Bronchial epithelial cell (primary cell): ENCODE results near the gene MYADM. TPM values are rescaled to one million over a fixed set of nuclear protein-coding genes. Genes with fewer than 3 reads are reported as not detected.
"Not testable (repeated sequence)": the region's sequence is repeated elsewhere in the genome, so short reads cannot be mapped to it uniquely, and the experiment has no call there.

ENCODE experiments used
- DNase-seq: peaks from one replicate; pipeline ENCODE4 v3.0.0-alpha.2; 2010; ENCODE audit warnings: low read depth
- FAIRE-seq: peaks from 2 replicates; lab custom pipeline; 2011; peaks lifted over from hg19 to GRCh38; lab: Jason Lieb, UNC
- H3K27me3 ChIP-seq: 2 replicates; pipeline ENCODE4 v1.5.1; 2011; ENCODE audit warnings: low read length; ENCODE audit not compliant: control insufficient read depth, insufficient read depth
- H3K36me3 ChIP-seq: 2 replicates; pipeline ENCODE4 v1.5.1; 2011; ENCODE audit warnings: low read length; ENCODE audit not compliant: control insufficient read depth, insufficient read depth
- H3K4me3 ChIP-seq: 2 replicates; pipeline ENCODE4 v1.5.1; 2011; ENCODE audit warnings: mild to moderate bottlenecking, low read depth, low read length, control low read depth
- CTCF ChIP-seq: IDR thresholded peaks from 2 replicates; pipeline ENCODE4 v1.5.1; 2011; ENCODE audit warnings: mild to moderate bottlenecking, moderate library complexity, low read length, control low read depth, inconsistent platforms; ENCODE audit not compliant: insufficient read depth, severe bottlenecking
- total RNA-seq: library from RNA; depleted of rRNA; stranded (reverse); fragments of >200 nt; gene quantifications from 2 replicates; pipeline ENCODE4 v1.2.1, GENCODE V29; 2014

The MYADM gene
- total RNA-seq, 1 donor from 2014 or later: 1.3 TPM

- Histone ChIP-seq H3K36me3 (no peaks in the 10 kb centered on the region), H3K4me3 (peak overlapping the region; percentile 36), H3K27me3 (no peaks in the 10 kb centered on the region)
- no peak for FAIRE-seq
- DNase-seq: no peak
- no peak for TF ChIP-seq CTCF
These were observed 838 bp upstream of the MYADM start for GRCh38 chr19:53866865-53867224.

GRCh38 chr19:53868091-53868891, 608 bp downstream of the MYADM start:
- FAIRE-seq: no peak
- DNase-seq: peak; percentile 14
- Histone ChIP-seq H3K4me3 (peak overlapping the region; percentile 60), H3K36me3 (no peaks in the 10 kb centered on the region), H3K27me3 (no peaks in the 10 kb centered on the region)
- no peak for TF ChIP-seq CTCF

- Histone ChIP-seq H3K27me3 (no peaks in the 10 kb centered on the region), H3K36me3 (peaks cover 7% of the 10 kb centered on the region), H3K4me3 (peak overlapping the region; percentile 60)
- FAIRE-seq: no peak
- peak; percentile 34 for TF ChIP-seq CTCF
- DNase-seq: peak; percentile 47
These were observed 1.5 kb downstream of the MYADM start for GRCh38 chr19:53868892-53869804.

- H3K36me3 ChIP-seq, DNase-seq, FAIRE-seq, H3K27me3 ChIP-seq: not testable (repeated sequence)
- H3K4me3 ChIP-seq: peak overlapping the region; percentile 60
These were observed 2.3 kb downstream of the MYADM start for GRCh38 chr19:53869805-53870484.

GRCh38 chr19:53870485-53870844, 2.8 kb downstream of the MYADM start:
- Histone ChIP-seq H3K27me3 (no peaks in the 10 kb centered on the region), H3K4me3 (no peak overlapping the region), H3K36me3 (peaks cover 8% of the 10 kb centered on the region)
- FAIRE-seq (no peak), DNase-seq (no peak)
- TF ChIP-seq CTCF: no peak

- no peaks in the 10 kb centered on the region for H3K27me3 ChIP-seq
- no peak overlapping the region for H3K4me3 ChIP-seq
- FAIRE-seq (no peak), DNase-seq (no peak)
- H3K36me3 ChIP-seq: peaks cover 8% of the 10 kb centered on the region
- TF ChIP-seq CTCF: no peak
These were observed 3.8 kb downstream of the MYADM start for GRCh38 chr19:53871454-53871853.
